Measurements from ENCODE around the gene IL1B.

The IL1B gene

GRCh38 chr2:112818094-112818902, 18.3 kb downstream of the IL1B start:
- DNase-seq (ENCODE audit: low read depth) = no peak
- TF ChIP-seq MAX (IDR thresholded peaks at IDR 0.05; ENCODE audit: low read depth, low read length) = no peak
- no peak for TF ChIP-seq CTCF (IDR thresholded peaks at IDR 0.05; ENCODE audit: low read depth, low read length)
- TF ChIP-seq MYC (IDR thresholded peaks at IDR 0.05; ENCODE audit: low read depth, low read length) = no peak
- TF ChIP-seq POLR2A (IDR thresholded peaks at IDR 0.05; ENCODE audit: extremely low read depth, insufficient read length) = no peak
- H3K4me3 ChIP-seq (ENCODE audit: low read depth, low read length) = no peak overlapping the region

GRCh38 chr2:112817082-112817689, 19.4 kb downstream of the IL1B start:
- H3K4me3 ChIP-seq (ENCODE audit: low read depth, low read length) = no peak overlapping the region
- no peak for DNase-seq (ENCODE audit: low read depth)
- TF ChIP-seq MAX (IDR thresholded peaks at IDR 0.05; ENCODE audit: low read depth, low read length) = no peak

GRCh38 chr2:112814278-112814677, 22.3 kb downstream of the IL1B start:
- DNase-seq (ENCODE audit: low read depth) = no peak
- no peak for TF ChIP-seq MYC (IDR thresholded peaks at IDR 0.05; ENCODE audit: low read depth, low read length)
- TF ChIP-seq POLR2A (IDR thresholded peaks at IDR 0.05; ENCODE audit: extremely low read depth, insufficient read length) = no peak
- no peak for TF ChIP-seq MAX (IDR thresholded peaks at IDR 0.05; ENCODE audit: low read depth, low read length)
- TF ChIP-seq CTCF (IDR thresholded peaks at IDR 0.05; ENCODE audit: low read depth, low read length) = no peak
- H3K4me3 ChIP-seq (ENCODE audit: low read depth, low read length) = no peak overlapping the region

- H3K4me3 ChIP-seq (ENCODE audit: low read depth, low read length) = no peak overlapping the region
- no peak for TF ChIP-seq MAX (IDR thresholded peaks at IDR 0.05; ENCODE audit: low read depth, low read length)
- TF ChIP-seq POLR2A (IDR thresholded peaks at IDR 0.05; ENCODE audit: extremely low read depth, insufficient read length) = no peak
- no peak for TF ChIP-seq CTCF (IDR thresholded peaks at IDR 0.05; ENCODE audit: low read depth, low read length)
- no peak for TF ChIP-seq MYC (IDR thresholded peaks at IDR 0.05; ENCODE audit: low read depth, low read length)
- no peak for DNase-seq (ENCODE audit: low read depth)
These were observed 23.2 kb downstream of the IL1B start for GRCh38 chr2:112813280-112813966.

GRCh38 chr2:112812318-112813267, 24.0 kb downstream of the IL1B start:
- TF ChIP-seq POLR2A (IDR thresholded peaks at IDR 0.05; ENCODE audit: extremely low read depth, insufficient read length) = no peak
- no peak for TF ChIP-seq MYC (IDR thresholded peaks at IDR 0.05; ENCODE audit: low read depth, low read length)
- no peak for TF ChIP-seq CTCF (IDR thresholded peaks at IDR 0.05; ENCODE audit: low read depth, low read length)
- TF ChIP-seq MAX (IDR thresholded peaks at IDR 0.05; ENCODE audit: low read depth, low read length) = no peak
- no peak for DNase-seq (ENCODE audit: low read depth)

More at GRCh38 chr2:112812318-112813267, 24.0 kb downstream of the IL1B start:
- no peak overlapping the region for H3K4me3 ChIP-seq (ENCODE audit: low read depth, low read length)

Measured in NB4 (cell line).